K562 (cell line): ENCODE results near the gene MAP3K2. TPM values are rescaled to one million over a fixed set of nuclear protein-coding genes. Genes with fewer than 3 reads are reported as not detected.

Source experiments
- BACH1 ChIP-seq: fragments of 200-800 bp; sonication (Bioruptor generic); IDR thresholded peaks from 2 replicates; pipeline ENCODE4 v1.6.1; 2016; ENCODE audit warnings: missing genetic modification characterization, missing compliant biosample characterization
- CEBPG ChIP-seq, 3 experiments: fragments of 200-800 bp in 1 of 3; sonication (Bioruptor generic) in 1 of 3; sonication (generic) in 1 of 3; formaldehyde crosslinking in 1 of 3; IDR thresholded peaks in 2 of 3; conservative IDR thresholded peaks in 1 of 3; 2 replicates each; pipeline versions ENCODE4 v1.6.1 to v1.8.0; 2016 to 2022; ENCODE audit warnings: missing compliant biosample characterization in 2 of 3, missing genetic modification characterization in 2 of 3, mild to moderate bottlenecking in 1 of 3, missing genetic modification reagents in 1 of 3
- CREB1 ChIP-seq, 2 experiments: sonication (generic) in 1 of 2; formaldehyde crosslinking in 1 of 2; IDR thresholded peaks; 2 replicates each; pipeline versions ENCODE4 v1.6.1 to v1.8.0; 2012 to 2022; ENCODE audit warnings: inconsistent platforms in 1 of 2, mild to moderate bottlenecking in 1 of 2, missing genetic modification reagents in 1 of 2, moderate library complexity in 1 of 2
- CREM ChIP-seq: IDR thresholded peaks from 2 replicates; pipeline ENCODE4 v1.6.1; 2014; ENCODE audit warnings: antibody characterized with exemption, low read depth
- FOS ChIP-seq: IDR thresholded peaks from 3 replicates; pipeline ENCODE4 v1.6.1; 2011; ENCODE audit not compliant: insufficient read length; ENCODE audit errors: extremely low read depth
- FUS ChIP-seq: fragments of 200-400 bp; formaldehyde crosslinking; optimal IDR thresholded peaks from 2 replicates; pipeline ENCODE3; 2017; ENCODE audit warnings: low read depth, low read length
- GTF2A2 ChIP-seq: IDR thresholded peaks from 2 replicates; pipeline ENCODE4 v1.6.1; 2016; ENCODE audit warnings: mild to moderate bottlenecking, missing genetic modification characterization, missing compliant biosample characterization
- HDAC2 ChIP-seq: fragments of 450-650 bp; IDR thresholded peaks from 2 replicates; pipeline ENCODE4 v1.6.1; 2016; ENCODE audit warnings: mild to moderate bottlenecking
- NEUROD1 ChIP-seq: fragments of 150-350 bp; IDR thresholded peaks from 2 replicates; pipeline ENCODE4 v1.6.1; 2014; ENCODE audit warnings: borderline replicate concordance, low read length, low read depth; ENCODE audit not compliant: partially characterized antibody
- NFATC3 ChIP-seq: fragments of 450-650 bp; IDR thresholded peaks from 2 replicates; pipeline ENCODE4 v1.6.1; 2017; ENCODE audit warnings: mild to moderate bottlenecking
- RFX1 ChIP-seq: fragments of 450-650 bp; IDR thresholded peaks from 2 replicates; pipeline ENCODE4 v1.6.1; 2016; ENCODE audit warnings: mild to moderate bottlenecking, moderate library complexity
- RUNX1 ChIP-seq: sonication (generic); IDR thresholded peaks from 2 replicates; pipeline ENCODE4 v1.6.1; 2016; ENCODE audit warnings: antibody characterized with exemption, low read depth
- SLC30A9 ChIP-seq: fragments of 250-450 bp; sonication (Bioruptor Pico); IDR thresholded peaks from 2 replicates; pipeline ENCODE4 v1.8.0; 2022; ENCODE audit warnings: mild to moderate bottlenecking, moderate library complexity
- SMAD2 ChIP-seq: fragments of 150-350 bp; IDR thresholded peaks from 2 replicates; pipeline ENCODE4 v1.6.1; 2014; ENCODE audit warnings: low read depth, mild to moderate bottlenecking, low read length
- SMARCC2 ChIP-seq: fragments of 450-650 bp; IDR thresholded peaks from 2 replicates; pipeline ENCODE4 v1.6.1; 2017; ENCODE audit warnings: antibody characterized with exemption, moderate library complexity, mild to moderate bottlenecking, low read depth
- SP2 ChIP-seq: IDR thresholded peaks from 2 replicates; pipeline ENCODE4 v1.6.1; 2011; ENCODE audit warnings: mild to moderate bottlenecking, low read depth, low read length, moderate library complexity; ENCODE audit not compliant: poor library complexity, severe bottlenecking; ENCODE audit errors: extremely low read depth
- STAT5A ChIP-seq: IDR thresholded peaks from 2 replicates; pipeline ENCODE4 v1.6.1; 2012; ENCODE audit warnings: low read length, inconsistent platforms, borderline replicate concordance
- TSC22D4 ChIP-seq: fragments of 450-650 bp; IDR thresholded peaks from 2 replicates; pipeline ENCODE4 v1.6.1; 2016; ENCODE audit warnings: missing genetic modification characterization, missing biosample characterization, control low read depth
- ZBTB1 ChIP-seq: sonication (generic); formaldehyde crosslinking; IDR thresholded peaks from 2 replicates; pipeline ENCODE4 v1.8.1; 2023; ENCODE audit warnings: missing genetic modification reagents, low read depth, mild to moderate bottlenecking, borderline replicate concordance
- ZBTB7A ChIP-seq: IDR thresholded peaks from 2 replicates; pipeline ENCODE4 v1.6.1; 2011; ENCODE audit warnings: low read depth, mild to moderate bottlenecking, low read length, moderate library complexity, borderline replicate concordance; ENCODE audit not compliant: control insufficient read depth
- ZBTB8A ChIP-seq: fragments of 450-650 bp; IDR thresholded peaks from 2 replicates; pipeline ENCODE4 v1.6.1; 2018; ENCODE audit warnings: mild to moderate bottlenecking, moderate library complexity; ENCODE audit not compliant: partially characterized antibody
- ZC3H11A ChIP-seq: IDR thresholded peaks from 2 replicates; pipeline ENCODE4 v1.6.1; 2012; ENCODE audit warnings: low read depth, low read length, improper control_type of control experiment
- ZC3H4 ChIP-seq: sonication (generic); formaldehyde crosslinking; IDR thresholded peaks from 2 replicates; pipeline ENCODE4 v1.9.0; 2021; ENCODE audit warnings: missing genetic modification reagents, borderline replicate concordance
- ZNF175 ChIP-seq: fragments of 200-800 bp; sonication (Bioruptor generic); IDR thresholded peaks from 2 replicates; pipeline ENCODE4 v1.6.1; 2016; ENCODE audit warnings: low read depth, mild to moderate bottlenecking, missing genetic modification characterization, missing compliant biosample characterization
- ZNF197 ChIP-seq: fragments of 200-800 bp; sonication (Bioruptor generic); IDR thresholded peaks from 2 replicates; pipeline ENCODE4 v1.6.1; 2016; ENCODE audit warnings: low read depth, missing genetic modification characterization, missing compliant biosample characterization
- ZNF41 ChIP-seq: fragments of 250-450 bp; sonication (Bioruptor Pico); conservative IDR thresholded peaks from 2 replicates; pipeline ENCODE4 v1.4.0; 2020; ENCODE audit warnings: mild to moderate bottlenecking
- ZNF668 ChIP-seq: fragments of 250-450 bp; sonication (Bioruptor Pico); IDR thresholded peaks from 2 replicates; pipeline ENCODE4 v1.8.0; 2022; ENCODE audit warnings: mild to moderate bottlenecking, inconsistent platforms
- ZNF830 ChIP-seq: fragments of 250-450 bp; sonication (Bioruptor Pico); IDR thresholded peaks from 2 replicates; pipeline ENCODE4 v1.5.0; 2021; ENCODE audit warnings: mild to moderate bottlenecking
- polyA plus RNA-seq, 8 experiments: library from polyadenylated mRNA; depleted of rRNA in 4 of 8; stranded (reverse) in 5 of 8; unstranded in 3 of 8; fragments of >200 nt; fragmentation: Nextera tagmentation in 2 of 8; fragmentation: Illumina TruSeq in 1 of 8; extraction: Ambion mirVana in 2 of 8; extraction: Trizol in 1 of 8; gene quantifications; 2 replicates each; pipeline versions ENCODE4 v1.2.1 to v1.2.3, GENCODE V29; 2011 to 2014; ENCODE audit warnings: inconsistent platforms in 1 of 8, missing spikeins in 1 of 8
- total RNA-seq, 7 experiments: library from RNA; depleted of rRNA in 6 of 7; stranded (reverse); fragments of >200 nt in 6 of 7; fragmentation: Illumina TruSeq in 2 of 7; extraction: Trizol in 2 of 7; gene quantifications; 2 replicates each; pipeline versions ENCODE4 v1.2.1 to v1.2.3, GENCODE V29; 2011 to 2021; ENCODE audit warnings: low replicate concordance in 1 of 7
- TF ChIP-seq, protein P1 (sequence below): fragments of 450-650 bp; conservative IDR thresholded peaks from 2 replicates; pipeline ENCODE4 v1.6.1; 2016; ENCODE audit warnings: missing genetic modification characterization, low read depth, mild to moderate bottlenecking, control low read depth, missing compliant biosample characterization

The MAP3K2 gene
- total and polyA plus RNA-seq, 9 of the 15 experiments (the other 6 are each of a cell fraction or from before 2014, with no cell fraction given), result 1.2 to 14.2 (median 5.7) TPM

DNA sequence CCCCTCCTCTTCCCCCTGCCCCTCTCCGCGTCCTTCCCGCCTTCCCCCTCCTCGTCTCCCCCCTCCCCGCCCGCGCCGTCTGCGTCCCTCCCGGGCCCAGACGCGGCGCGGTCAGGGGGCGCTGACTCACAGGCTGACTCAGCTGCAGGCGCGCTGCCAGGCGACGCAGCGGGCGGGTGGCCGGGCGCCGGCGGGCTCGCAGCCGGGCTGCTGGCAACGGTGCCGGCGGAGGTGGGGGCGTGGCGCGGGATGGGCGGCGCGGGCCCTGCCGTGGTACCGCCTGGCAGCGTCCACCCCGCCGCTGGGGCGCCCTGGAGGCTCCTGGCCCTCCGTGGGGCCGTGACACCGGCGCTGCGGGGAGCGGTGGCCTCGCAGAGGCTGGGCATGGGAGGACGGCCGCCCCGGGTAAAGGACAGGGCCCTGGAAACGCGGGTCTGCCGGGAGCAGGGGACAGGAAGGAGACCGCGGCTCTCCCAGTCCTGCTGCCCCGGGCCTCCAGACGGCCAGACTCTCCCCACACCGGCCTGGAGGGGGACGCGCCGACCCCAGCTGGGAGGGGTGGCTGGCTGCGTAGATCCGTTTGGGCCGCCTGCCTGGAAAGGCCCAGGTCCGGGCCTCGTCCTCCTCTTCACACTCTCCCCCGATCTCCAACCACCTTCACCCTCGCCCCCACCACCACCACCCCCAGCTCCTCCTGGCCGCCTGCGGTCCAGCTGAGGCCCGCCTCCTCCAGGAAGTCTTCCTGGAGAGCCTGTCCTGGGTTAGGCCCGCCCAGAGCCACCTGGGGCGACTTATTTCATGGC, 20.4 kb upstream of the MAP3K2 start (continued):
- no peak for TF ChIP-seq ZBTB8A
- TF ChIP-seq SMAD2, result no peak
- peak; percentile 65 for TF ChIP-seq FOS
- TF ChIP-seq ZC3H11A, result no peak
- TF ChIP-seq SLC30A9 (CRISPR knock-in tag), result no peak
- no peak for TF ChIP-seq ZNF175 (CRISPR knock-in tag)
- TF ChIP-seq STAT5A, result no peak
- TF ChIP-seq SP2, result no peak
- TF ChIP-seq NEUROD1, result peak; percentile 79
- no peak for TF ChIP-seq ZNF197
- no peak for TF ChIP-seq ZNF668 (CRISPR knock-in tag)
- TF ChIP-seq ZBTB7A, result peak; percentile 67
- TF ChIP-seq ZNF830 (CRISPR knock-in tag), result no peak
- no peak for TF ChIP-seq FUS
- TF ChIP-seq TSC22D4, result no peak
- TF ChIP-seq ZC3H4 (CRISPR knock-in tag), result peak; percentile 52; the same call in 1 of the 2 replicates
- TF ChIP-seq CREM, result peak; percentile 77; the same call in 1 of the 2 replicates
- no peak for TF ChIP-seq NFATC3
- TF ChIP-seq CREB1 (IDR thresholded peaks at IDR 0.05), result peak; percentile 53; the same call in 1 of the 2 replicates
- no peak; the same call in 1 of the 2 replicates for TF ChIP-seq CREB1 (CRISPR knock-in tag; IDR thresholded peaks at IDR 0.05)
- TF ChIP-seq ZBTB1 (CRISPR knock-in tag), result no peak
- peak; percentile 92 for TF ChIP-seq HDAC2
- peak; percentile 92; the same call in 1 of the 2 replicates for TF ChIP-seq BACH1
- no peak for TF ChIP-seq GTF2A2 (tag)
- peak; percentile 25; the same call in 1 of the 2 replicates for TF ChIP-seq SMARCC2
- no peak for TF ChIP-seq RUNX1
- no peak for TF ChIP-seq CEBPG (CRISPR knock-in tag; IDR thresholded peaks at IDR 0.05)
- TF ChIP-seq CEBPG (tag; conservative IDR thresholded peaks at IDR 0.05 in 1 of 2, IDR thresholded peaks at IDR 0.05 in 1 of 2), result no peak
- TF ChIP-seq, protein P1, sequence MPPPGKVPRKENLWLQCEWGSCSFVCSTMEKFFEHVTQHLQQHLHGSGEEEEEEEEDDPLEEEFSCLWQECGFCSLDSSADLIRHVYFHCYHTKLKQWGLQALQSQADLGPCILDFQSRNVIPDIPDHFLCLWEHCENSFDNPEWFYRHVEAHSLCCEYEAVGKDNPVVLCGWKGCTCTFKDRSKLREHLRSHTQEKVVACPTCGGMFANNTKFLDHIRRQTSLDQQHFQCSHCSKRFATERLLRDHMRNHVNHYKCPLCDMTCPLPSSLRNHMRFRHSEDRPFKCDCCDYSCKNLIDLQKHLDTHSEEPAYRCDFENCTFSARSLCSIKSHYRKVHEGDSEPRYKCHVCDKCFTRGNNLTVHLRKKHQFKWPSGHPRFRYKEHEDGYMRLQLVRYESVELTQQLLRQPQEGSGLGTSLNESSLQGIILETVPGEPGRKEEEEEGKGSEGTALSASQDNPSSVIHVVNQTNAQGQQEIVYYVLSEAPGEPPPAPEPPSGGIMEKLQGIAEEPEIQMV (tag), result no peak
- TF ChIP-seq RFX1, result no peak
- no peak for TF ChIP-seq ZNF41 (CRISPR knock-in tag)
